ENCODE data around the gene SLC35D1.

Gene SLC35D1

GRCh38 chr1:67061266-67061665 is 7.3 kb upstream of the SLC35D1 start:
- DNase-seq (ENCODE audit: low spot score), result no peak
- TF ChIP-seq CTCF (IDR thresholded peaks at IDR 0.05), result no peak
- Histone ChIP-seq H3K27ac (peak overlapping the region in 1 of 2 donors; percentile 24), H3K4me3 (no peak overlapping the region)

GRCh38 chr1:67060811-67061218 is 6.9 kb upstream of the SLC35D1 start:
- Histone ChIP-seq H3K27ac (peak overlapping the region in 1 of 2 donors; percentile 24), H3K4me3 (no peak overlapping the region)
- no peak for DNase-seq (ENCODE audit: low spot score)
- TF ChIP-seq CTCF (IDR thresholded peaks at IDR 0.05), result no peak

- Histone ChIP-seq H3K4me3 (no peak overlapping the region), H3K27ac (no peak overlapping the region)
- no peak for DNase-seq (ENCODE audit: low spot score)
- TF ChIP-seq CTCF (IDR thresholded peaks at IDR 0.05), result no peak
These were observed 5.4 kb upstream of the SLC35D1 start for GRCh38 chr1:67059346-67059745.

GRCh38 chr1:67058761-67059160 is 4.8 kb upstream of the SLC35D1 start:
- no peak overlapping the region for H3K27ac ChIP-seq
- H3K4me3 ChIP-seq, result no peak overlapping the region
- DNase-seq (ENCODE audit: low spot score), result no peak
- no peak for TF ChIP-seq CTCF (IDR thresholded peaks at IDR 0.05)

- DNase-seq (ENCODE audit: low spot score), result no peak
- H3K27ac ChIP-seq, result no peak overlapping the region
- TF ChIP-seq CTCF (IDR thresholded peaks at IDR 0.05), result no peak
- H3K4me3 ChIP-seq, result no peak overlapping the region
These were observed 4.3 kb upstream of the SLC35D1 start for GRCh38 chr1:67058242-67058641.

GRCh38 chr1:67053535-67053784 is 488 bp downstream of the SLC35D1 start:
- Histone ChIP-seq H3K4me3 (peak overlapping the region; percentile 80), H3K27ac (peak overlapping the region; percentile 92)
- no peak for TF ChIP-seq CTCF (IDR thresholded peaks at IDR 0.05)
- DNase-seq (ENCODE audit: low spot score), result no peak

- Histone ChIP-seq H3K27ac (peak overlapping the region; percentile 92), H3K4me3 (peak overlapping the region; percentile 80)
- TF ChIP-seq CTCF (IDR thresholded peaks at IDR 0.05), result no peak
- DNase-seq (ENCODE audit: low spot score), result no peak
These were observed 1.0 kb downstream of the SLC35D1 start for GRCh38 chr1:67052741-67053534.

All from coronary artery (tissue), 2 donors.